ENCODE measurements around the gene VIPR2.

DNA sequence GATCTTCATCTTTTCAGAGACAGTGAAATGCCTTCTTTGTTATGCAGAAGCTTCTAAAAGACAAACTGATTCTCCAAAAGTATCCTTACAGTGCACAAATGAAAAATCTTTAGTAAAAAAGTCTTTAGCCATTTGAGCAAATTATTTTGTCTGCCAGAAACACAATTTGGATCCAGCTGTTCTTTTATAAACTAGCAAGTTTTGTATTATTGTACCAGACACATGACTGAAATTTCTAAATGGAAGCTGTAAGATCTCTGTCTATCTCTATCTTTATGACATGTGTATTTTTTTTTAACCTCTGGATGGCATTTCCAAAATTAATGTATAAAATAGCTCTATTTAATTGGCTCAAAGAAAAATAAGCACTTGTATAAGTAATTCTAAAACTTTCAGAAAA lies 68.3 kb downstream of the VIPR2 start:
- TF ChIP-seq, protein P1, sequence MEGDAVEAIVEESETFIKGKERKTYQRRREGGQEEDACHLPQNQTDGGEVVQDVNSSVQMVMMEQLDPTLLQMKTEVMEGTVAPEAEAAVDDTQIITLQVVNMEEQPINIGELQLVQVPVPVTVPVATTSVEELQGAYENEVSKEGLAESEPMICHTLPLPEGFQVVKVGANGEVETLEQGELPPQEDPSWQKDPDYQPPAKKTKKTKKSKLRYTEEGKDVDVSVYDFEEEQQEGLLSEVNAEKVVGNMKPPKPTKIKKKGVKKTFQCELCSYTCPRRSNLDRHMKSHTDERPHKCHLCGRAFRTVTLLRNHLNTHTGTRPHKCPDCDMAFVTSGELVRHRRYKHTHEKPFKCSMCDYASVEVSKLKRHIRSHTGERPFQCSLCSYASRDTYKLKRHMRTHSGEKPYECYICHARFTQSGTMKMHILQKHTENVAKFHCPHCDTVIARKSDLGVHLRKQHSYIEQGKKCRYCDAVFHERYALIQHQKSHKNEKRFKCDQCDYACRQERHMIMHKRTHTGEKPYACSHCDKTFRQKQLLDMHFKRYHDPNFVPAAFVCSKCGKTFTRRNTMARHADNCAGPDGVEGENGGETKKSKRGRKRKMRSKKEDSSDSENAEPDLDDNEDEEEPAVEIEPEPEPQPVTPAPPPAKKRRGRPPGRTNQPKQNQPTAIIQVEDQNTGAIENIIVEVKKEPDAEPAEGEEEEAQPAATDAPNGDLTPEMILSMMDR (IDR thresholded peaks at IDR 0.05) = no peak
- TF ChIP-seq POLR2A (IDR thresholded peaks at IDR 0.05) = no peak
